RWPE1 (cell line): ENCODE measurements around the gene LGR4.

Source experiments
- CTCF ChIA-PET: fragments of 350-600 bp; sonication (Branson Sonifier 250); formaldehyde crosslinking; extraction: SDS; loops from one replicate; lab custom pipeline; 2021; lab: Yijun Ruan, JAX
- POLR2A ChIA-PET: fragments of 400-600 bp; formaldehyde crosslinking; extraction: SDS; loops from one replicate; lab custom pipeline; 2020; ENCODE audit warnings: antibody characterized with exemption; ENCODE audit not compliant: low non-redundant PET; lab: Yijun Ruan, JAX
- DNase-seq: peaks from one replicate; pipeline ENCODE4 v3.0.0; 2012; ENCODE audit warnings: low spot score
- H3K27ac ChIP-seq: fragments of 450-650 bp; 2 replicates; pipeline ENCODE4 v1.5.1; 2017
- TF ChIP-seq, protein P1 (sequence below): fragments of 450-650 bp; conservative IDR thresholded peaks from 2 replicates; pipeline ENCODE4 v1.5.1; 2017; ENCODE audit warnings: low read depth, mild to moderate bottlenecking

LGR4 gene

GRCh38 chr11:27385245-27385644 is 87.3 kb downstream of the LGR4 start:
- DNase-seq = no peak
- ChIA-PET CTCF (no interaction called here), POLR2A (no interaction called here)
- H3K27ac ChIP-seq = no peak overlapping the region
- TF ChIP-seq, protein P1, sequence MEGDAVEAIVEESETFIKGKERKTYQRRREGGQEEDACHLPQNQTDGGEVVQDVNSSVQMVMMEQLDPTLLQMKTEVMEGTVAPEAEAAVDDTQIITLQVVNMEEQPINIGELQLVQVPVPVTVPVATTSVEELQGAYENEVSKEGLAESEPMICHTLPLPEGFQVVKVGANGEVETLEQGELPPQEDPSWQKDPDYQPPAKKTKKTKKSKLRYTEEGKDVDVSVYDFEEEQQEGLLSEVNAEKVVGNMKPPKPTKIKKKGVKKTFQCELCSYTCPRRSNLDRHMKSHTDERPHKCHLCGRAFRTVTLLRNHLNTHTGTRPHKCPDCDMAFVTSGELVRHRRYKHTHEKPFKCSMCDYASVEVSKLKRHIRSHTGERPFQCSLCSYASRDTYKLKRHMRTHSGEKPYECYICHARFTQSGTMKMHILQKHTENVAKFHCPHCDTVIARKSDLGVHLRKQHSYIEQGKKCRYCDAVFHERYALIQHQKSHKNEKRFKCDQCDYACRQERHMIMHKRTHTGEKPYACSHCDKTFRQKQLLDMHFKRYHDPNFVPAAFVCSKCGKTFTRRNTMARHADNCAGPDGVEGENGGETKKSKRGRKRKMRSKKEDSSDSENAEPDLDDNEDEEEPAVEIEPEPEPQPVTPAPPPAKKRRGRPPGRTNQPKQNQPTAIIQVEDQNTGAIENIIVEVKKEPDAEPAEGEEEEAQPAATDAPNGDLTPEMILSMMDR = no peak

DNA sequence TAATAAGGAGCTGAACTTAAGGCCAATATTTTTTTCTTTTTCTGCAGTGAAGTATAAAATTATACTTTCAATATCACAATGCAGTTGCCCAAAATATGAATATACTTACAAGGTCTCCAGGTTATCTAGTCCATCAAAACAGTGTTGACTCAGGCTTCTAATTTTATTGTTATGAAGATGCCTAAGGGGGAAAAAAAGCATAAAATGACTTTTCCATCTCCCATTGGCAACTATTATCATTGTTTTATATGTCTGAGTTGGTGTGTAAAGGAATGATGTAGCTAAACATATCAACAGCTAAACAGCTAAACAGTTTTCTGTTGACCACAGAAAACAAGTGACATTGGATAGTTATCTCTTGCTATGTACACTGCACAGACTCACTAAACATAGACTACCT is 88.4 kb downstream of the LGR4 start:
- ChIA-PET POLR2A (no interaction called here), CTCF (interaction anchor here (0.5 to 0.9 kb wide), 2 partner anchors 101 to 115 kb away, joined by 3 to 4 read pairs; no protein-coding TSS in a partner anchor)
- H3K27ac ChIP-seq = no peak overlapping the region
- no peak for DNase-seq
- TF ChIP-seq, protein P1 = no peak

DNA sequence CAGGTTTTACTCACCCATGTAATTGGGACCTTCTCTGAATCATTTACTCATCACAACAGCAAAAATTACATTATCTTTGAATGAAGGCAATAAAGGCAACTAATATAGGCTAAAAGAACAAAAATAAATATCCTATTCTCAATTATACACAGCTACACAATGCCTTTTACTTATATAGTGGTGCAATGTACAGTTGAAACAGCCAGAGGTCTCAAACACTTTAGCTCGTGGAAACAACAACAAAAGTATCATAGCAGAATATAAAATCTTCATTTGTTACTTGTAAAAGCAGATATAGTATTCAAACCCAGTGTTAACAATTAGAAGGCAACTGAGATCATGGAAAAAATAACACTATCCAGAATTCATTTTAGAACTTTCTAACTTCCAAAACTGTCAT is 88.9 kb downstream of the LGR4 start:
- ChIA-PET CTCF (interaction anchor here (0.9 kb wide), 1 partner anchor 102 kb away, joined by 4 read pairs; no protein-coding TSS in a partner anchor), POLR2A (no interaction called here)
- no peak overlapping the region for H3K27ac ChIP-seq
- TF ChIP-seq, protein P1 = no peak
- DNase-seq = no peak

DNA sequence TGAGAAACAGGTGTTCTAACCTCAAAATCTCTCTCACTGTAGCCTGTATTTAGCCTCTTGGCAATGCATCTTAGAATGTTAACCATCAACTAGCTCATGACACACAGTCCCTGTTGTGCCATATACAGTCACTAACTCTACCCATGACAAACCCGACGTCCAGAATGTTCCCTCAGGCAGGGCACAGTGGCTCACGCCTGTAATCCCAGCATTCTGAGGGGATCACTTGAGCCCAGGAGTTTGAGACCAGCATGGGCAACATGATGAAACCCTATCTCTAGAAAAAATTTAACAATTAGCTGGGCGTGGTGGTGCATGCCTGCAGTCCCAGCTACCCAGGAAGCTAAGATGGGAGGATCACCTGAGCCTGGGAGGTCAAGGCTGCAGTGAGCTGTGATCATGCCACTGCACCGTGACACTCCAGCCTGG is 91.3 kb downstream of the LGR4 start:
- no peak for DNase-seq
- POLR2A ChIA-PET = no interaction called here
- CTCF ChIA-PET = no interaction called here
- H3K27ac ChIP-seq = no peak overlapping the region
- TF ChIP-seq, protein P1 = no peak

GRCh38 chr11:27380771-27381170 is 91.8 kb downstream of the LGR4 start:
- DNase-seq = no peak
- CTCF ChIA-PET = no interaction called here

DNA sequence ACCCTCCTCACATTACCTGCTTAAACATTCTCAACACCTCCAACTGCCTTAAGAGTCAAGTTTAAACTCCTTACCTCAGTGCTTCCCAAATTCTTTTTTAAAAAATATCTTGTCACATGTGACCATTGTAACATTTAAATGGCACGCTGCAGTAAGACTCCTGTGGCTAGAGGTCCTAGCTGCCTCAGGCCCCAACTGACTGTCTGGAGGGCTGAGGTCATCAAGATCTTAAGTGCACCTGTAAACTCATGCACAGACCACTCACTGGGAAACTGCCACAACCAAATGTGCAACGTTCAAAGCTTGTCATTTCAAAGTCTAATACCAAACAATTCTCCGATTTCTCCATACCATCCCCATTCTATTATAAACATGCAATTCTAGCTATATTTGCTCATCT is 93.1 kb downstream of the LGR4 start:
- no peak overlapping the region for H3K27ac ChIP-seq
- TF ChIP-seq, protein P1 = no peak
- POLR2A ChIA-PET = no interaction called here
- no peak for DNase-seq
- CTCF ChIA-PET = no interaction called here

More at GRCh38 chr11:27380771-27381170, 91.8 kb downstream of the LGR4 start:
- H3K27ac ChIP-seq = no peak overlapping the region
- TF ChIP-seq, protein P1 = no peak
- POLR2A ChIA-PET = no interaction called here
